ENCODE results near the gene LARGE2.

DNA sequence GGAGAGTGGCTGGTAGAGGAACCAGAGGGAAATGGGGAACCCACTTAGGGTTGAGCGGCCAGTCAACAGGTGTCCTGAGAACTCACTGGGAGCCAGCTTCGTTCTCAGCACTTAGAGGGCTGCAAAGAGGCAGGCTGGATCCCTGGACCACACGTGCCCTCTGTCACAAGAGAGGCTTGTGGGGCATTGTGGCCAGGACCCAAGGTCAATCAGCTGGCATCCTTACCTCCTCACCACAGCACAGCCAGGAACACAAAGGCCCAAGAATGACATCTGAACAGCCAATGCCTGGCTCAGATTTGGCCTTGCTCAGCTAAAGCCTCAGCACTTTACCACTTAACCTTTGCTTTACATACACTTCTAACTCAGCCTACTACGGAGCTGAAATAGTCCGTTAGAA is 29.6 kb upstream of the LARGE2 start:
- TF ChIP-seq, protein P1, sequence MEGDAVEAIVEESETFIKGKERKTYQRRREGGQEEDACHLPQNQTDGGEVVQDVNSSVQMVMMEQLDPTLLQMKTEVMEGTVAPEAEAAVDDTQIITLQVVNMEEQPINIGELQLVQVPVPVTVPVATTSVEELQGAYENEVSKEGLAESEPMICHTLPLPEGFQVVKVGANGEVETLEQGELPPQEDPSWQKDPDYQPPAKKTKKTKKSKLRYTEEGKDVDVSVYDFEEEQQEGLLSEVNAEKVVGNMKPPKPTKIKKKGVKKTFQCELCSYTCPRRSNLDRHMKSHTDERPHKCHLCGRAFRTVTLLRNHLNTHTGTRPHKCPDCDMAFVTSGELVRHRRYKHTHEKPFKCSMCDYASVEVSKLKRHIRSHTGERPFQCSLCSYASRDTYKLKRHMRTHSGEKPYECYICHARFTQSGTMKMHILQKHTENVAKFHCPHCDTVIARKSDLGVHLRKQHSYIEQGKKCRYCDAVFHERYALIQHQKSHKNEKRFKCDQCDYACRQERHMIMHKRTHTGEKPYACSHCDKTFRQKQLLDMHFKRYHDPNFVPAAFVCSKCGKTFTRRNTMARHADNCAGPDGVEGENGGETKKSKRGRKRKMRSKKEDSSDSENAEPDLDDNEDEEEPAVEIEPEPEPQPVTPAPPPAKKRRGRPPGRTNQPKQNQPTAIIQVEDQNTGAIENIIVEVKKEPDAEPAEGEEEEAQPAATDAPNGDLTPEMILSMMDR (IDR thresholded peaks at IDR 0.05), result no peak
- TF ChIP-seq POLR2A (IDR thresholded peaks at IDR 0.05; ENCODE audit: low read depth) (no peak), POLR2AphosphoS5 (IDR thresholded peaks at IDR 0.05) (no peak)
